Neuronal stem cell (in vitro differentiated cells): ENCODE measurements around the gene GPR65.

Experiments
- DNase-seq: peaks from one replicate; pipeline ENCODE4 v3.0.0-alpha.2; 2013; ENCODE audit warnings: low spot score
- H2AFZ ChIP-seq: one replicate; pipeline ENCODE4 v1.6.1; 2013; ENCODE audit warnings: mild to moderate bottlenecking, low read length, inconsistent platforms
- H2AK5ac ChIP-seq: 2 replicates; pipeline ENCODE4 v1.6.1; 2013; ENCODE audit warnings: low read depth, mild to moderate bottlenecking, inconsistent platforms, low read length, moderate library complexity, mixed read lengths
- H2BK120ac ChIP-seq: 2 replicates; pipeline ENCODE4 v1.6.1; 2013; ENCODE audit warnings: low read depth, mild to moderate bottlenecking, inconsistent platforms, low read length, moderate library complexity, mixed read lengths
- H2BK12ac ChIP-seq: one replicate; pipeline ENCODE4 v1.6.1; 2013; ENCODE audit warnings: low read length, inconsistent platforms
- H2BK15ac ChIP-seq: 2 replicates; pipeline ENCODE4 v1.6.1; 2013; ENCODE audit warnings: mild to moderate bottlenecking, low read length, inconsistent platforms, mixed read lengths
- H2BK5ac ChIP-seq: one replicate; pipeline ENCODE4 v1.6.1; 2013; ENCODE audit warnings: inconsistent platforms, mild to moderate bottlenecking, low read length, moderate library complexity
- H3K14ac ChIP-seq: one replicate; pipeline ENCODE4 v1.6.1; 2013; ENCODE audit warnings: low read length, inconsistent platforms
- H3K18ac ChIP-seq: 2 replicates; pipeline ENCODE4 v1.6.1; 2013; ENCODE audit warnings: low read length, inconsistent platforms
- H3K23ac ChIP-seq: 2 replicates; pipeline ENCODE4 v1.6.1; 2013; ENCODE audit warnings: low read depth, mild to moderate bottlenecking, mixed read lengths, low read length, inconsistent platforms; ENCODE audit not compliant: poor library complexity
- H3K27ac ChIP-seq: replicated peaks from 3 replicates; pipeline ENCODE4 v1.5.1; 2013; ENCODE audit warnings: low read length, inconsistent platforms
- H3K27me3 ChIP-seq, 3 experiments: 2 replicates each; pipeline ENCODE4 v1.6.1; 2013; ENCODE audit warnings: low read length in 3 of 3, mild to moderate bottlenecking in 2 of 3, inconsistent platforms in 1 of 3, low read depth in 1 of 3, mixed read lengths in 1 of 3, moderate library complexity in 1 of 3; ENCODE audit not compliant: control insufficient read depth in 3 of 3, insufficient read depth in 3 of 3
- H3K36me3 ChIP-seq, 2 donors: replicated peaks in 1 of 2; 2 replicates each; pipeline ENCODE4 v1.6.1; 2013; ENCODE audit warnings: low read length in 2 of 2; ENCODE audit not compliant: control insufficient read depth in 2 of 2, insufficient read depth in 2 of 2
- H3K4ac ChIP-seq: 2 replicates; pipeline ENCODE4 v1.6.1; 2013; ENCODE audit warnings: inconsistent platforms, mild to moderate bottlenecking, low read length, moderate library complexity
- H3K4me1 ChIP-seq, 2 donors: 1 replicate in 1 of 2; 2 replicates in 1 of 2; pipeline ENCODE4 v1.6.1; 2013; ENCODE audit warnings: low read length in 2 of 2, low read depth in 1 of 2; ENCODE audit not compliant: control insufficient read depth in 2 of 2, insufficient read depth in 1 of 2
- H3K4me2 ChIP-seq: one replicate; pipeline ENCODE4 v1.6.1; 2013; ENCODE audit warnings: mild to moderate bottlenecking, low read length, inconsistent platforms; ENCODE audit not compliant: insufficient read depth, poor library complexity, severe bottlenecking
- H3K4me3 ChIP-seq, 2 donors: 2 replicates each; pipeline ENCODE4 v1.5.1; 2013; ENCODE audit warnings: low read length in 2 of 2, mild to moderate bottlenecking in 2 of 2, inconsistent platforms in 1 of 2, moderate library complexity in 1 of 2
- H3K79me1 ChIP-seq: one replicate; pipeline ENCODE4 v1.6.1; 2013; ENCODE audit warnings: low read depth, mild to moderate bottlenecking, inconsistent platforms, low read length, moderate library complexity
- H3K9ac ChIP-seq: one replicate; pipeline ENCODE4 v1.6.1; 2013; ENCODE audit warnings: mild to moderate bottlenecking, low read depth, low read length, inconsistent platforms; ENCODE audit not compliant: poor library complexity
- H3K9me3 ChIP-seq, 2 donors: replicated peaks in 1 of 2; 2 replicates each; pipeline versions ENCODE3 to v1.6.1; 2013; ENCODE audit warnings: low read length in 2 of 2, mild to moderate bottlenecking in 2 of 2, inconsistent platforms in 1 of 2, low read depth in 1 of 2, mixed read lengths in 1 of 2, moderate library complexity in 1 of 2; ENCODE audit not compliant: control insufficient read depth in 2 of 2, insufficient read depth in 1 of 2
- H4K8ac ChIP-seq: one replicate; pipeline ENCODE4 v1.6.1; 2013; ENCODE audit warnings: low read depth, mild to moderate bottlenecking, inconsistent platforms, low read length, moderate library complexity
- H4K91ac ChIP-seq: one replicate; pipeline ENCODE4 v1.6.1; 2013; ENCODE audit warnings: low read length, low read depth, mild to moderate bottlenecking, inconsistent platforms; ENCODE audit not compliant: poor library complexity
- WGBS, 2 donors: extraction: QIAGEN DNeasy Blood & Tissue Kit; methylation state at CpG; one replicate each; pipeline ENCODE4 v1.1.7; 2013; ENCODE audit warnings: missing lambda C conversion rate in 2 of 2, mixed read lengths in 1 of 2; ENCODE audit not compliant: insufficient read length in 2 of 2, insufficient replicate concordance in 1 of 2; ENCODE audit errors: extremely low coverage in 2 of 2; 5-methylcytosine and 5-hydroxymethylcytosine counted together

GPR65 gene

GRCh38 chr14:88045705-88046104 is 40.8 kb downstream of the GPR65 start:
- Histone ChIP-seq H4K8ac (no peak overlapping the region), H3K4me1 (peaks cover 0 to 2% of the 10 kb centered on the region in 2 donors), H2AK5ac (no peak overlapping the region), H3K18ac (no peak overlapping the region), H3K79me1 (no peaks in the 10 kb centered on the region), H3K36me3 (no peaks in the 10 kb centered on the region), H2BK12ac (no peak overlapping the region), H2AFZ (no peak overlapping the region), H2BK5ac (no peak overlapping the region), H3K27me3 (no peaks in the 10 kb centered on the region), H3K4me2 (no peak overlapping the region), H2BK15ac (no peak overlapping the region), H3K14ac (no peak overlapping the region), H4K91ac (no peak overlapping the region), H3K4me3 (no peak overlapping the region), H3K9ac (no peak overlapping the region), H3K9me3 (no peaks in the 10 kb centered on the region), H3K27ac (no peak overlapping the region), H3K4ac (no peak overlapping the region), H3K23ac (no peak overlapping the region), H2BK120ac (no peak overlapping the region)
- DNase-seq, result no peak
- WGBS, 2 donors, result no CpG with 5 or more reads among the region's 3 CpGs

GRCh38 chr14:88048351-88048750 is 43.4 kb downstream of the GPR65 start:
- no CpG with 5 or more reads among the region's 1 CpG for WGBS, 2 donors
- no peak overlapping the region for H3K23ac ChIP-seq
- H3K18ac ChIP-seq, result no peak overlapping the region
- H3K4me3 ChIP-seq, result no peak overlapping the region
- H3K14ac ChIP-seq, result no peak overlapping the region
- DNase-seq, result no peak
- no peak overlapping the region for H3K9ac ChIP-seq
- no peak overlapping the region for H4K91ac ChIP-seq
- peaks cover 0 to 2% of the 10 kb centered on the region in 2 donors for H3K4me1 ChIP-seq
- H3K36me3 ChIP-seq, result no peaks in the 10 kb centered on the region
- no peak overlapping the region for H2BK120ac ChIP-seq
- H3K4me2 ChIP-seq, result no peak overlapping the region
- no peaks in the 10 kb centered on the region for H3K9me3 ChIP-seq
- no peak overlapping the region for H4K8ac ChIP-seq
- H2AK5ac ChIP-seq, result no peak overlapping the region
- H2AFZ ChIP-seq, result no peak overlapping the region
- H3K79me1 ChIP-seq, result no peaks in the 10 kb centered on the region
- H3K27me3 ChIP-seq, result no peaks in the 10 kb centered on the region
- H2BK5ac ChIP-seq, result no peak overlapping the region
- H2BK12ac ChIP-seq, result no peak overlapping the region
- H3K4ac ChIP-seq, result no peak overlapping the region
- H3K27ac ChIP-seq, result no peak overlapping the region
- H2BK15ac ChIP-seq, result no peak overlapping the region

- no peak overlapping the region for H2AFZ ChIP-seq
- H3K9me3 ChIP-seq, result no peaks in the 10 kb centered on the region
- no CpG with 5 or more reads among the region's 1 CpG for WGBS, 2 donors
- H4K8ac ChIP-seq, result no peak overlapping the region
- H3K27ac ChIP-seq, result no peak overlapping the region
- H4K91ac ChIP-seq, result no peak overlapping the region
- no peak overlapping the region for H2AK5ac ChIP-seq
- H3K18ac ChIP-seq, result no peak overlapping the region
- H2BK120ac ChIP-seq, result no peak overlapping the region
- H3K9ac ChIP-seq, result no peak overlapping the region
- no peaks in the 10 kb centered on the region for H3K79me1 ChIP-seq
- no peak overlapping the region for H3K4ac ChIP-seq
- no peak overlapping the region for H3K23ac ChIP-seq
- H2BK12ac ChIP-seq, result no peak overlapping the region
- no peak overlapping the region for H2BK5ac ChIP-seq
- H3K4me1 ChIP-seq, result peaks cover 0 to 2% of the 10 kb centered on the region in 2 donors
- no peak overlapping the region for H3K4me2 ChIP-seq
- no peaks in the 10 kb centered on the region for H3K36me3 ChIP-seq
- no peaks in the 10 kb centered on the region for H3K27me3 ChIP-seq
- H3K4me3 ChIP-seq, result no peak overlapping the region
- no peak overlapping the region for H3K14ac ChIP-seq
- no peak overlapping the region for H2BK15ac ChIP-seq
- no peak for DNase-seq
Observed at GRCh38 chr14:88049266-88049665, 44.3 kb downstream of the GPR65 start.

GRCh38 chr14:88049936-88050335 is 45.0 kb downstream of the GPR65 start:
- Histone ChIP-seq H4K91ac (no peak overlapping the region), H2BK120ac (no peak overlapping the region), H3K4me1 (no peaks in the 10 kb centered on the region), H3K4me2 (no peak overlapping the region), H3K36me3 (no peaks in the 10 kb centered on the region), H3K9me3 (no peaks in the 10 kb centered on the region), H3K9ac (no peak overlapping the region), H3K23ac (no peak overlapping the region), H3K18ac (no peak overlapping the region), H3K27ac (no peak overlapping the region), H3K4me3 (no peak overlapping the region), H3K4ac (no peak overlapping the region), H3K79me1 (no peaks in the 10 kb centered on the region), H2BK5ac (no peak overlapping the region), H2BK12ac (no peak overlapping the region), H3K14ac (no peak overlapping the region), H4K8ac (no peak overlapping the region), H2AK5ac (no peak overlapping the region), H3K27me3 (no peaks in the 10 kb centered on the region), H2BK15ac (no peak overlapping the region), H2AFZ (no peak overlapping the region)
- no CpG with 5 or more reads among the region's 2 CpGs for WGBS, 2 donors
- DNase-seq, result no peak
